ENCODE measurements around the gene SLC2A4RG.

SLC2A4RG gene

GRCh38 chr20:63699466-63700198 lies 39.9 kb upstream of the SLC2A4RG start:
- FAIRE-seq: no peak

GRCh38 chr20:63700199-63701050 lies 39.2 kb upstream of the SLC2A4RG start:
- FAIRE-seq: no peak

GRCh38 chr20:63701051-63701328 lies 38.6 kb upstream of the SLC2A4RG start:
- no peak for FAIRE-seq

- FAIRE-seq: no peak
Observed at GRCh38 chr20:63701329-63702035, 38.1 kb upstream of the SLC2A4RG start.

- FAIRE-seq: no peak
Observed at GRCh38 chr20:63702036-63702665, 37.4 kb upstream of the SLC2A4RG start.

GRCh38 chr20:63702751-63703470 lies 36.7 kb upstream of the SLC2A4RG start:
- FAIRE-seq: no peak

GRCh38 chr20:63703471-63703975 lies 36.1 kb upstream of the SLC2A4RG start:
- no peak for FAIRE-seq

- no peak for FAIRE-seq
Observed at GRCh38 chr20:63703976-63704748, 35.4 kb upstream of the SLC2A4RG start.

GRCh38 chr20:63704749-63705117 lies 34.8 kb upstream of the SLC2A4RG start:
- FAIRE-seq: no peak

GRCh38 chr20:63705232-63706026 lies 34.1 kb upstream of the SLC2A4RG start:
- no peak for FAIRE-seq

GRCh38 chr20:63706027-63706695 lies 33.4 kb upstream of the SLC2A4RG start:
- no peak for FAIRE-seq

- no peak for FAIRE-seq
Observed at GRCh38 chr20:63706852-63707557, 32.6 kb upstream of the SLC2A4RG start.

GRCh38 chr20:63707558-63708300 lies 31.8 kb upstream of the SLC2A4RG start, which contains the start of the genes ARFRP1 and ZGPAT:
ARFRP1 (minus strand) TSS chr20:63707976; CDS start chr20:63707091, 885 bp downstream.
ZGPAT (plus strand) TSS chr20:63708039; CDS start chr20:63708581, 542 bp downstream.
- FAIRE-seq: no peak

GRCh38 chr20:63708301-63709148 lies 31.1 kb upstream of the SLC2A4RG start:
- FAIRE-seq: no peak

- FAIRE-seq: no peak
Observed at GRCh38 chr20:63709149-63709527, 30.4 kb upstream of the SLC2A4RG start.

- FAIRE-seq: no peak
Observed at GRCh38 chr20:63711085-63711645, 28.4 kb upstream of the SLC2A4RG start.

- no peak for FAIRE-seq
Observed at GRCh38 chr20:63712191-63712590, 27.4 kb upstream of the SLC2A4RG start.
